Pulmonary artery endothelial cell (primary cell): ENCODE results near the gene ZNF555. TPM values are rescaled to one million over a fixed set of nuclear protein-coding genes. Genes with fewer than 3 reads are reported as not detected.
"Not testable (repeated sequence)": the region's sequence is repeated elsewhere in the genome, so short reads cannot be mapped to it uniquely, and the experiment has no call there.

Experiments
- DNase-seq: peaks from one replicate; pipeline ENCODE4 v3.0.0-alpha.2; 2011; ENCODE audit warnings: low read depth, low spot score
- total RNA-seq: library from RNA; depleted of rRNA; stranded (reverse); fragments of >200 nt; gene quantifications from 2 replicates; pipeline ENCODE4 v1.2.3, GENCODE V29; 2014

The ZNF555 gene
- total RNA-seq, 1 donor from 2014 or later = 4.7 TPM

GRCh38 chr19:2867025-2867991, 26.0 kb downstream of the ZNF555 start, which contains the start of gene ZNF556:
TSS of gene ZNF556 (plus strand) at chr19:2867335. CDS start at chr19:2867422, 87 bp downstream.
- no peak for DNase-seq

GRCh38 chr19:2869618-2870017, 28.3 kb downstream of the ZNF555 start:
- DNase-seq = no peak

GRCh38 chr19:2872175-2872574, 30.9 kb downstream of the ZNF555 start:
- DNase-seq = not testable (repeated sequence)

GRCh38 chr19:2877398-2878331, 36.4 kb downstream of the ZNF555 start:
- DNase-seq = no peak

GRCh38 chr19:2883686-2884439, 42.6 kb downstream of the ZNF555 start:
- DNase-seq = no peak

- no peak for DNase-seq
Measured at GRCh38 chr19:2885736-2886135, 44.5 kb downstream of the ZNF555 start.

- peak; percentile 30 for DNase-seq
Measured at GRCh38 chr19:2887391-2887914, 46.2 kb downstream of the ZNF555 start.

- no peak for DNase-seq
Measured at GRCh38 chr19:2888731-2889224, 47.5 kb downstream of the ZNF555 start.

- not testable (repeated sequence) for DNase-seq
Measured at GRCh38 chr19:2890531-2890930, 49.3 kb downstream of the ZNF555 start.

GRCh38 chr19:2896694-2897093, 55.4 kb downstream of the ZNF555 start:
- no peak for DNase-seq

- peak; percentile 98 for DNase-seq
Measured at GRCh38 chr19:2900296-2901252, 59.3 kb downstream of the ZNF555 start, which contains the start of gene ZNF57. TSS of gene ZNF57 (plus strand) at chr19:2900928. CDS start at chr19:2901046, 118 bp downstream.

- no peak for DNase-seq
Measured at GRCh38 chr19:2902590-2903218, 61.4 kb downstream of the ZNF555 start.

GRCh38 chr19:2903326-2903725, 62.1 kb downstream of the ZNF555 start:
- DNase-seq = not testable (repeated sequence)

- no peak for DNase-seq
Measured at GRCh38 chr19:2905918-2906519, 64.7 kb downstream of the ZNF555 start.

GRCh38 chr19:2906631-2907195, 65.4 kb downstream of the ZNF555 start:
- DNase-seq = no peak
